Neural cell (in vitro differentiated cells): ENCODE data around the gene COG8. TPM values are rescaled to one million over a fixed set of nuclear protein-coding genes. Genes with fewer than 3 reads are reported as not detected.

Source experiments
- H2AFZ ChIP-seq: fragments of 200-600, 300-800 bp; sonication (generic), shearing (Covaris generic); 2 replicates; pipeline ENCODE4 v1.6.0; 2014; ENCODE audit warnings: low read depth, mild to moderate bottlenecking, antibody characterized with exemption, low read length, moderate library complexity
- H3F3A ChIP-seq: fragments of 200-600 bp; shearing (Covaris generic); 2 replicates; pipeline ENCODE4 v1.6.1; 2016; ENCODE audit warnings: mild to moderate bottlenecking, moderate library complexity, mixed read lengths, antibody characterized with exemption, low read length; ENCODE audit not compliant: insufficient read depth, poor library complexity, severe bottlenecking
- H3K27ac ChIP-seq: fragments of 200-600, 300-800 bp; sonication (generic), shearing (Covaris generic); 2 replicates; pipeline ENCODE4 v1.5.1; 2014; ENCODE audit warnings: mild to moderate bottlenecking, low read length, moderate library complexity
- H3K27me3 ChIP-seq: fragments of 300-800, 200-600 bp; sonication (generic), shearing (Covaris generic); 2 replicates; pipeline ENCODE4 v1.6.0; 2014; ENCODE audit warnings: mild to moderate bottlenecking, low read depth, low read length, moderate library complexity; ENCODE audit not compliant: insufficient read depth
- H3K36me3 ChIP-seq: fragments of 300-800, 200-600 bp; sonication (generic), shearing (Covaris generic); 2 replicates; pipeline ENCODE4 v1.5.1; 2014; ENCODE audit warnings: mild to moderate bottlenecking, antibody characterized with exemption, low read length, moderate library complexity; ENCODE audit not compliant: insufficient read depth
- H3K4me2 ChIP-seq: fragments of 300-800, 200-600 bp; sonication (generic), shearing (Covaris generic); 2 replicates; pipeline ENCODE4 v1.6.0; 2014; ENCODE audit warnings: mild to moderate bottlenecking, low read length
- H3K4me3 ChIP-seq: fragments of 300-800, 200-600 bp; sonication (generic), shearing (Covaris generic); 2 replicates; pipeline ENCODE4 v1.5.1; 2014; ENCODE audit warnings: mild to moderate bottlenecking, low read length, moderate library complexity
- H3K79me2 ChIP-seq: fragments of 200-600 bp; shearing (Covaris generic); replicated peaks from 2 replicates; pipeline ENCODE4 v1.6.0; 2014; ENCODE audit warnings: mild to moderate bottlenecking, low read length, moderate library complexity; ENCODE audit not compliant: insufficient read depth
- H3K9ac ChIP-seq: fragments of 300-800, 200-600 bp; sonication (generic), shearing (Covaris generic); 2 replicates; pipeline ENCODE4 v1.6.1; 2016; ENCODE audit warnings: mild to moderate bottlenecking, low read length, mixed read lengths
- H3K9me2 ChIP-seq: fragments of 200-600 bp; shearing (Covaris generic); 2 replicates; pipeline ENCODE4 v1.6.1; 2016; ENCODE audit warnings: mild to moderate bottlenecking, low read length, mixed read lengths; ENCODE audit not compliant: insufficient read depth
- H3K9me3 ChIP-seq: fragments of 200-600, 300-800 bp; sonication (generic), shearing (Covaris generic); 2 replicates; pipeline ENCODE4 v1.6.1; 2016; ENCODE audit warnings: mild to moderate bottlenecking, mixed run types, low read length, moderate library complexity, mixed read lengths
- H4K20me1 ChIP-seq: fragments of 200-600 bp; shearing (Covaris generic); 2 replicates; pipeline ENCODE4 v1.6.1; 2016; ENCODE audit warnings: mild to moderate bottlenecking, mixed run types; ENCODE audit not compliant: insufficient read depth
- EP300 ChIP-seq: fragments of 450-650 bp; conservative IDR thresholded peaks from 2 replicates; pipeline ENCODE4 v1.6.1; 2014; ENCODE audit warnings: antibody characterized with exemption, mild to moderate bottlenecking, moderate library complexity; ENCODE audit not compliant: poor library complexity, severe bottlenecking
- EZH2 ChIP-seq: fragments of 200-600, 300-800 bp; shearing (Covaris generic), sonication (generic); IDR thresholded peaks from 2 replicates; pipeline ENCODE4 v1.6.1; 2014; ENCODE audit warnings: antibody characterized with exemption, low read length, borderline replicate concordance, mild to moderate bottlenecking; ENCODE audit not compliant: insufficient read depth, poor library complexity, severe bottlenecking
- MXI1 ChIP-seq: fragments of 450-650 bp; conservative IDR thresholded peaks from 2 replicates; pipeline ENCODE4 v1.6.1; 2014; ENCODE audit warnings: antibody characterized with exemption, mild to moderate bottlenecking; ENCODE audit not compliant: poor library complexity, severe bottlenecking
- POLR2AphosphoS5 ChIP-seq: IDR thresholded peaks from 2 replicates; pipeline ENCODE4 v1.6.1; 2012
- RAD21 ChIP-seq: fragments of 450-650 bp; conservative IDR thresholded peaks from 2 replicates; pipeline ENCODE4 v1.6.1; 2014; ENCODE audit warnings: antibody characterized with exemption, mild to moderate bottlenecking, moderate library complexity
- REST ChIP-seq: IDR thresholded peaks from 2 replicates; pipeline ENCODE4 v1.6.1; 2012; ENCODE audit warnings: borderline replicate concordance
- SMC3 ChIP-seq: fragments of 450-650 bp; conservative IDR thresholded peaks from 2 replicates; pipeline ENCODE4 v1.6.1; 2014; ENCODE audit warnings: antibody characterized with exemption, mild to moderate bottlenecking, moderate library complexity; ENCODE audit not compliant: poor library complexity
- TAF1 ChIP-seq: IDR thresholded peaks from 2 replicates; pipeline ENCODE4 v1.6.1; 2012; ENCODE audit warnings: low read depth
- polyA plus RNA-seq: library from polyadenylated mRNA; depleted of rRNA; stranded (reverse); fragments of >200 nt; gene quantifications from 2 replicates; pipeline ENCODE4 v1.2.3, GENCODE V29; 2014
- TF ChIP-seq, protein P1 (sequence below): fragments of 450-650 bp; IDR thresholded peaks from 2 replicates; pipeline ENCODE4 v1.5.1; 2014; ENCODE audit warnings: antibody characterized with exemption, mild to moderate bottlenecking, moderate library complexity; ENCODE audit not compliant: poor library complexity, severe bottlenecking

COG8 gene
- polyA plus RNA-seq, 1 donor from 2014 or later, result 27.8 TPM

- Histone ChIP-seq H3K4me2 (no peak overlapping the region), H3K79me2 (no peaks in the 10 kb centered on the region), H3K4me3 (no peak overlapping the region), H3K9ac (no peak overlapping the region), H3K27me3 (no peaks in the 10 kb centered on the region), H3K27ac (no peak overlapping the region), H3K36me3 (no peaks in the 10 kb centered on the region), H2AFZ (no peak overlapping the region), H3K9me3 (no peaks in the 10 kb centered on the region), H3K9me2 (no peaks in the 10 kb centered on the region), H4K20me1 (no peaks in the 10 kb centered on the region), H3F3A (no peaks in the 10 kb centered on the region)
- TF ChIP-seq SMC3, result no peak
- TF ChIP-seq, protein P1, sequence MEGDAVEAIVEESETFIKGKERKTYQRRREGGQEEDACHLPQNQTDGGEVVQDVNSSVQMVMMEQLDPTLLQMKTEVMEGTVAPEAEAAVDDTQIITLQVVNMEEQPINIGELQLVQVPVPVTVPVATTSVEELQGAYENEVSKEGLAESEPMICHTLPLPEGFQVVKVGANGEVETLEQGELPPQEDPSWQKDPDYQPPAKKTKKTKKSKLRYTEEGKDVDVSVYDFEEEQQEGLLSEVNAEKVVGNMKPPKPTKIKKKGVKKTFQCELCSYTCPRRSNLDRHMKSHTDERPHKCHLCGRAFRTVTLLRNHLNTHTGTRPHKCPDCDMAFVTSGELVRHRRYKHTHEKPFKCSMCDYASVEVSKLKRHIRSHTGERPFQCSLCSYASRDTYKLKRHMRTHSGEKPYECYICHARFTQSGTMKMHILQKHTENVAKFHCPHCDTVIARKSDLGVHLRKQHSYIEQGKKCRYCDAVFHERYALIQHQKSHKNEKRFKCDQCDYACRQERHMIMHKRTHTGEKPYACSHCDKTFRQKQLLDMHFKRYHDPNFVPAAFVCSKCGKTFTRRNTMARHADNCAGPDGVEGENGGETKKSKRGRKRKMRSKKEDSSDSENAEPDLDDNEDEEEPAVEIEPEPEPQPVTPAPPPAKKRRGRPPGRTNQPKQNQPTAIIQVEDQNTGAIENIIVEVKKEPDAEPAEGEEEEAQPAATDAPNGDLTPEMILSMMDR, result no peak
- no peak for TF ChIP-seq TAF1
- no peak for TF ChIP-seq MXI1
- no peak for TF ChIP-seq EZH2
- no peak for TF ChIP-seq REST
- TF ChIP-seq RAD21, result no peak
- no peak for TF ChIP-seq POLR2AphosphoS5
- no peak for TF ChIP-seq EP300
Measured at GRCh38 chr16:69371564-69371963, 32.2 kb upstream of the COG8 start.

- Histone ChIP-seq H2AFZ (no peak overlapping the region), H3K36me3 (peaks cover 4% of the 10 kb centered on the region), H3K9me3 (no peaks in the 10 kb centered on the region), H3K79me2 (no peaks in the 10 kb centered on the region), H3K4me2 (no peak overlapping the region), H3F3A (no peaks in the 10 kb centered on the region), H3K9ac (no peak overlapping the region), H4K20me1 (no peaks in the 10 kb centered on the region), H3K4me3 (no peak overlapping the region), H3K27me3 (no peaks in the 10 kb centered on the region), H3K9me2 (no peaks in the 10 kb centered on the region), H3K27ac (no peak overlapping the region)
- no peak for TF ChIP-seq SMC3
- no peak for TF ChIP-seq MXI1
- TF ChIP-seq EZH2, result no peak
Measured at GRCh38 chr16:69368866-69369265, 29.5 kb upstream of the COG8 start.

GRCh38 chr16:69367980-69368379 lies 28.6 kb upstream of the COG8 start:
- Histone ChIP-seq H3K27me3 (no peaks in the 10 kb centered on the region), H3K4me3 (no peak overlapping the region), H2AFZ (no peak overlapping the region), H3K36me3 (peaks cover 4% of the 10 kb centered on the region), H3F3A (no peaks in the 10 kb centered on the region), H3K9me3 (no peaks in the 10 kb centered on the region), H3K9ac (no peak overlapping the region), H3K27ac (no peak overlapping the region), H4K20me1 (no peaks in the 10 kb centered on the region), H3K79me2 (no peaks in the 10 kb centered on the region), H3K4me2 (no peak overlapping the region), H3K9me2 (no peaks in the 10 kb centered on the region)
- TF ChIP-seq EP300 (no peak), EZH2 (no peak), RAD21 (no peak), POLR2AphosphoS5 (no peak), SMC3 (no peak), REST (no peak), TAF1 (no peak), MXI1 (no peak)
- TF ChIP-seq, protein P1, result no peak
